Measurements from ENCODE around the gene TKTL2. TPM values are rescaled to one million over a fixed set of nuclear protein-coding genes. Genes with fewer than 3 reads are reported as not detected.
"Not testable (repeated sequence)": the region's sequence is repeated elsewhere in the genome, so short reads cannot be mapped to it uniquely, and the experiment has no call there.

Gene TKTL2
- polyA plus RNA-seq, 5 donors: not detected

- no peak for DNase-seq
Measured at GRCh38 chr4:163448540-163449203, 24.9 kb downstream of the TKTL2 start.

GRCh38 chr4:163447481-163447880 lies 26.1 kb downstream of the TKTL2 start:
- DNase-seq: peak; percentile 17

- DNase-seq: not testable (repeated sequence)
Measured at GRCh38 chr4:163447023-163447422, 26.5 kb downstream of the TKTL2 start.

- DNase-seq: no peak
Measured at GRCh38 chr4:163440040-163440439, 33.5 kb downstream of the TKTL2 start.

Other genes with a start within 250 kb of the TKTL2 start
- under 1 TPM; 0.26 to 0.74 (median 0.46) TPM for gene NPY1R, start 141.2 kb downstream of the TKTL2 start, polyA plus RNA-seq (ENCODE audit: insufficient read depth in 1 of 5, insufficient read length in 5 of 5, low replicate concordance in 1 of 5)
- under 1 TPM in 4 of 5 donors, not detected in 1; 0.07 to 0.21 (median 0.09) TPM for gene NPY5R, start 129.9 kb downstream of the TKTL2 start, polyA plus RNA-seq (ENCODE audit: insufficient read depth in 1 of 5, insufficient read length in 5 of 5, low replicate concordance in 1 of 5)
- gene TMA16, start 20.9 kb upstream of the TKTL2 start, polyA plus RNA-seq (ENCODE audit: insufficient read depth in 1 of 5, insufficient read length in 5 of 5, low replicate concordance in 1 of 5): 10 to 100 TPM; 24.6 to 35.0 (median 32.3) TPM